GM21360 (cell line): Measurements from ENCODE around the gene CDH13.

Source experiments
- ATAC-seq: cut with Tn5 transposase; IDR thresholded peaks from one replicate; pipeline ENCODE4 v1.9.1; 2021; ENCODE audit warnings: mild to moderate bottlenecking, moderate library complexity; ENCODE audit not compliant: unreplicated experiment

Gene CDH13

GRCh38 chr16:83258366-83258928 lies 631.7 kb downstream of the CDH13 start:
- ATAC-seq: no peak

- ATAC-seq: no peak
Measured at GRCh38 chr16:83266848-83267553, 640.2 kb downstream of the CDH13 start.

- ATAC-seq: no peak
Measured at GRCh38 chr16:83268169-83268568, 641.4 kb downstream of the CDH13 start.

- ATAC-seq: no peak
Measured at GRCh38 chr16:83269048-83269447, 642.3 kb downstream of the CDH13 start.

GRCh38 chr16:83269541-83269940 lies 642.8 kb downstream of the CDH13 start:
- no peak for ATAC-seq

- ATAC-seq: no peak
Measured at GRCh38 chr16:83270061-83270460, 643.3 kb downstream of the CDH13 start.

GRCh38 chr16:83270640-83271039 lies 643.9 kb downstream of the CDH13 start:
- ATAC-seq: no peak

- no peak for ATAC-seq
Measured at GRCh38 chr16:83271123-83271522, 644.4 kb downstream of the CDH13 start.

GRCh38 chr16:83271970-83272575 lies 645.3 kb downstream of the CDH13 start:
- ATAC-seq: no peak

- no peak for ATAC-seq
Measured at GRCh38 chr16:83272843-83273242, 646.1 kb downstream of the CDH13 start.

- ATAC-seq: no peak
Measured at GRCh38 chr16:83273504-83274173, 646.9 kb downstream of the CDH13 start.

- no peak for ATAC-seq
Measured at GRCh38 chr16:83279251-83279650, 652.5 kb downstream of the CDH13 start.

- ATAC-seq: no peak
Measured at GRCh38 chr16:83285921-83286320, 659.2 kb downstream of the CDH13 start.

- ATAC-seq: no peak
Measured at GRCh38 chr16:83296505-83296904, 669.7 kb downstream of the CDH13 start.

GRCh38 chr16:83298541-83298940 lies 671.8 kb downstream of the CDH13 start:
- no peak for ATAC-seq

GRCh38 chr16:83300326-83300725 lies 673.6 kb downstream of the CDH13 start:
- no peak for ATAC-seq

- ATAC-seq: no peak
Measured at GRCh38 chr16:83301971-83302370, 675.2 kb downstream of the CDH13 start.

- no peak for ATAC-seq
Measured at GRCh38 chr16:83302853-83303252, 676.1 kb downstream of the CDH13 start.

- no peak for ATAC-seq
Measured at GRCh38 chr16:83305092-83305491, 678.3 kb downstream of the CDH13 start.

- no peak for ATAC-seq
Measured at GRCh38 chr16:83306961-83307593, 680.3 kb downstream of the CDH13 start.

GRCh38 chr16:83307594-83307992 lies 680.8 kb downstream of the CDH13 start:
- ATAC-seq: no peak
